Adipose tissue (tissue), 3 donors: ENCODE data around the gene OSCP1. TPM values are rescaled to one million over a fixed set of nuclear protein-coding genes. Genes with fewer than 3 reads are reported as not detected.

Experiments
- H3K27ac ChIP-seq: one replicate; pipeline ENCODE4 v1.5.1; 2013; ENCODE audit warnings: low read depth, low read length
- WGBS, 3 donors: extraction: QIAGEN DNeasy Blood & Tissue Kit; methylation state at CpG; one replicate each; pipeline ENCODE4 v1.1.7; 2013; 5-methylcytosine and 5-hydroxymethylcytosine counted together
- polyA plus RNA-seq, 3 donors: library from polyadenylated mRNA; stranded (reverse); fragments of 200-250 nt; gene quantifications; one replicate each; pipeline ENCODE4 v1.2.3, GENCODE V29; 2013
- donor health status: healthy with polysubstance abuse.
- donor health status: Bipolar disorder and iron deficiency.
- donor health status: healthy.

Gene OSCP1
- polyA plus RNA-seq, 3 donors: 5.3 to 10.3 (median 6.5) TPM

- no peak overlapping the region for H3K27ac ChIP-seq
Observed at GRCh38 chr1:36456391-36456928, 6.2 kb upstream of the OSCP1 start.

- 79 to 86% (median 79%) methylated on average over 1 of the region's 1 CpG for WGBS, 3 donors
Observed at GRCh38 chr1:36455386-36455785, 5.1 kb upstream of the OSCP1 start.

GRCh38 chr1:36453600-36454388 is 3.5 kb upstream of the OSCP1 start:
- 91 to 92% (median 91%) methylated on average over 6 of the region's 6 CpGs for WGBS, 3 donors
- H3K27ac ChIP-seq: no peak overlapping the region

More at GRCh38 chr1:36455386-36455785, 5.1 kb upstream of the OSCP1 start:
- H3K27ac ChIP-seq: no peak overlapping the region

- 93 to 98% (median 94%) methylated on average over 3 of the region's 3 CpGs for WGBS, 3 donors
Observed at GRCh38 chr1:36453051-36453450, 2.8 kb upstream of the OSCP1 start.

GRCh38 chr1:36450919-36451305 is 661 bp upstream of the OSCP1 start:
- WGBS, 3 donors: 28 to 34% (median 34%) methylated on average over 18 of the region's 18 CpGs
- peak overlapping the region; percentile 85 for H3K27ac ChIP-seq

More at GRCh38 chr1:36453051-36453450, 2.8 kb upstream of the OSCP1 start:
- H3K27ac ChIP-seq: no peak overlapping the region

GRCh38 chr1:36448530-36449056 is 1.7 kb downstream of the OSCP1 start:
- 66 to 91% (median 69%) methylated on average over 4 of the region's 4 CpGs for WGBS, 3 donors
- no peak overlapping the region for H3K27ac ChIP-seq

GRCh38 chr1:36447450-36447849 is 2.8 kb downstream of the OSCP1 start:
- H3K27ac ChIP-seq: no peak overlapping the region

GRCh38 chr1:36446746-36447145 is 3.5 kb downstream of the OSCP1 start:
- H3K27ac ChIP-seq: no peak overlapping the region
- 36 to 68% (median 51%) methylated on average over 5 of the region's 5 CpGs for WGBS, 3 donors

GRCh38 chr1:36446271-36446670 is 4.0 kb downstream of the OSCP1 start:
- no peak overlapping the region for H3K27ac ChIP-seq
- 62 to 69% (median 64%) methylated on average over 8 of the region's 8 CpGs for WGBS, 3 donors

GRCh38 chr1:36443297-36443696 is 7.0 kb downstream of the OSCP1 start:
- no peak overlapping the region for H3K27ac ChIP-seq
- WGBS, 3 donors: 75 to 82% (median 79%) methylated on average over 2 of the region's 2 CpGs

GRCh38 chr1:36442337-36442736 is 7.9 kb downstream of the OSCP1 start:
- 54 to 83% (median 67%) methylated on average over 3 of the region's 3 CpGs for WGBS, 3 donors
- no peak overlapping the region for H3K27ac ChIP-seq

- WGBS, 3 donors: 84 to 85% (median 85%) methylated on average over 3 of the region's 3 CpGs
- no peak overlapping the region for H3K27ac ChIP-seq
Observed at GRCh38 chr1:36440646-36441045, 9.6 kb downstream of the OSCP1 start.

GRCh38 chr1:36440044-36440443 is 10.2 kb downstream of the OSCP1 start:
- WGBS, 3 donors: 78 to 79% (median 78%) methylated on average over 3 of the region's 3 CpGs
- H3K27ac ChIP-seq: no peak overlapping the region

GRCh38 chr1:36438715-36439114 is 11.5 kb downstream of the OSCP1 start:
- H3K27ac ChIP-seq: no peak overlapping the region
- WGBS, 3 donors: 93 to 95% (median 95%) methylated on average over 4 of the region's 4 CpGs

GRCh38 chr1:36436821-36437220 is 13.4 kb downstream of the OSCP1 start:
- WGBS, 3 donors: 83 to 87% (median 85%) methylated on average over 1 of the region's 1 CpG
- no peak overlapping the region for H3K27ac ChIP-seq

GRCh38 chr1:36433102-36433501 is 17.1 kb downstream of the OSCP1 start:
- WGBS, 3 donors: 46 to 52% (median 48%) methylated on average over 1 of the region's 1 CpG

GRCh38 chr1:36432616-36433015 is 17.6 kb downstream of the OSCP1 start:
- whole genome bisulfite sequencing, 3 donors: 24 to 72% (median 59%) methylated on average over 4 of the region's 4 CpGs
- no peak overlapping the region for H3K27ac ChIP-seq

More at GRCh38 chr1:36433102-36433501, 17.1 kb downstream of the OSCP1 start:
- no peak overlapping the region for H3K27ac ChIP-seq

GRCh38 chr1:36425791-36426190 is 24.5 kb downstream of the OSCP1 start:
- H3K27ac ChIP-seq: no peak overlapping the region
- 83 to 87% (median 83%) methylated on average over 4 of the region's 4 CpGs for WGBS, 3 donors

GRCh38 chr1:36421649-36422048 is 28.6 kb downstream of the OSCP1 start:
- H3K27ac ChIP-seq: no peak overlapping the region
- 78 to 85% (median 84%) methylated on average over 7 of the region's 7 CpGs for WGBS, 3 donors

GRCh38 chr1:36420836-36421317 is 29.4 kb downstream of the OSCP1 start:
- no peak overlapping the region for H3K27ac ChIP-seq

More at GRCh38 chr1:36420836-36421317, 29.4 kb downstream of the OSCP1 start:
- WGBS, 3 donors: 12 to 14% (median 13%) methylated on average over 13 of the region's 13 CpGs
